GM20431 (cell line): Measurements from ENCODE around the gene TGFBR1.

ENCODE experiments used
- in situ Hi-C: fragments of 300-500 bp; cut with MseI, MboI; formaldehyde crosslinking; loops from one replicate; pipeline ENCODE4 v1.15.0; 2020; ENCODE audit warnings: low sequenced_read_pairs; ENCODE audit not compliant: unreplicated experiment

TGFBR1 gene

GRCh38 chr9:99180662-99181061, 75.7 kb downstream of the TGFBR1 start:
- in situ Hi-C loops: loop anchor here (25.0 kb wide), 1 partner anchor 832 kb away; no protein-coding TSS in a partner anchor

- in situ Hi-C loops: loop anchor here (25.0 kb wide), 1 partner anchor 831 kb away; no protein-coding TSS in a partner anchor
Measured at GRCh38 chr9:99181206-99181605, 76.3 kb downstream of the TGFBR1 start.

- in situ Hi-C loops: loop anchor here (25.0 kb wide), 1 partner anchor 831 kb away; no protein-coding TSS in a partner anchor
Measured at GRCh38 chr9:99181621-99182020, 76.7 kb downstream of the TGFBR1 start.

GRCh38 chr9:99182356-99182755, 77.4 kb downstream of the TGFBR1 start:
- in situ Hi-C loops: loop anchor here (25.0 kb wide), 1 partner anchor 830 kb away; no protein-coding TSS in a partner anchor

GRCh38 chr9:99183616-99184015, 78.7 kb downstream of the TGFBR1 start:
- in situ Hi-C loops: loop anchor here (25.0 kb wide), 1 partner anchor 829 kb away; no protein-coding TSS in a partner anchor

GRCh38 chr9:99184110-99184474, 79.2 kb downstream of the TGFBR1 start:
- in situ Hi-C loops: loop anchor here (25.0 kb wide), 1 partner anchor 828 kb away; no protein-coding TSS in a partner anchor

- in situ Hi-C loops: loop anchor here (25.0 kb wide), 1 partner anchor 828 kb away; no protein-coding TSS in a partner anchor
Measured at GRCh38 chr9:99184475-99185347, 79.8 kb downstream of the TGFBR1 start.

GRCh38 chr9:99185348-99185632, 80.4 kb downstream of the TGFBR1 start:
- in situ Hi-C loops: loop anchor here (25.0 kb wide), 1 partner anchor 827 kb away; no protein-coding TSS in a partner anchor

- in situ Hi-C loops: loop anchor here (25.0 kb wide), 1 partner anchor 826 kb away; no protein-coding TSS in a partner anchor
Measured at GRCh38 chr9:99185934-99186333, 81.0 kb downstream of the TGFBR1 start.

GRCh38 chr9:99187311-99187710, 82.4 kb downstream of the TGFBR1 start:
- in situ Hi-C loops: loop anchor here (25.0 kb wide), 1 partner anchor 825 kb away; no protein-coding TSS in a partner anchor

GRCh38 chr9:99189186-99189585, 84.3 kb downstream of the TGFBR1 start:
- in situ Hi-C loops: loop anchor here (25.0 kb wide), 1 partner anchor 823 kb away; no protein-coding TSS in a partner anchor

GRCh38 chr9:99189887-99190596, 85.1 kb downstream of the TGFBR1 start:
- in situ Hi-C loops: loop anchor here (25.0 kb wide), 1 partner anchor 822 kb away; no protein-coding TSS in a partner anchor

- in situ Hi-C loops: loop anchor here (25.0 kb wide), 1 partner anchor 822 kb away; no protein-coding TSS in a partner anchor
Measured at GRCh38 chr9:99190597-99191283, 85.8 kb downstream of the TGFBR1 start.

GRCh38 chr9:99192786-99193465, 88.0 kb downstream of the TGFBR1 start:
- in situ Hi-C loops: loop anchor here (25.0 kb wide), 1 partner anchor 819 kb away; no protein-coding TSS in a partner anchor

GRCh38 chr9:99193466-99193821, 88.5 kb downstream of the TGFBR1 start:
- in situ Hi-C loops: loop anchor here (25.0 kb wide), 1 partner anchor 819 kb away; no protein-coding TSS in a partner anchor

- in situ Hi-C loops: loop anchor here (25.0 kb wide), 1 partner anchor 816 kb away; no protein-coding TSS in a partner anchor
Measured at GRCh38 chr9:99196484-99196883, 91.6 kb downstream of the TGFBR1 start.

- in situ Hi-C loops: loop anchor here (25.0 kb wide), 1 partner anchor 815 kb away; no protein-coding TSS in a partner anchor
Measured at GRCh38 chr9:99197124-99197630, 92.3 kb downstream of the TGFBR1 start.

GRCh38 chr9:99197987-99198386, 93.1 kb downstream of the TGFBR1 start:
- in situ Hi-C loops: loop anchor here (25.0 kb wide), 1 partner anchor 814 kb away; no protein-coding TSS in a partner anchor
